Right lobe of liver (tissue), 6 donors: ENCODE measurements around the gene COL10A1. TPM values are rescaled to one million over a fixed set of nuclear protein-coding genes. Genes with fewer than 3 reads are reported as not detected.

Source experiments
- ATAC-seq, 4 donors: fragments of 200-7000 bp; cut with Tn5 transposase; one replicate each; pipeline ENCODE4 v1.9.1; 2020; ENCODE audit warnings: mild to moderate bottlenecking in 4 of 4, moderate library complexity in 4 of 4
- DNase-seq, 3 donors: peaks; one replicate each; pipeline ENCODE4 v3.0.0-alpha.2; 2020
- H3K27ac ChIP-seq, 3 donors: fragments of 200-600 bp; one replicate each; pipeline ENCODE4 v1.8.0; 2022
- H3K27me3 ChIP-seq, 2 donors: fragments of 200-600 bp; one replicate each; pipeline ENCODE4 v1.8.0; 2022
- H3K36me3 ChIP-seq, 4 donors: fragments of 200-600 bp; sonication (generic) in 1 of 4; one replicate each; pipeline versions ENCODE4 v1.5.1 to v1.8.0; 2017 to 2022; ENCODE audit warnings: control low read depth in 1 of 4
- H3K4me1 ChIP-seq, 4 donors: fragments of 200-600 bp; sonication (generic) in 1 of 4; one replicate each; pipeline versions ENCODE4 v1.5.1 to v1.8.0; 2017 to 2022; ENCODE audit warnings: control low read depth in 1 of 4
- H3K4me3 ChIP-seq, 3 donors: fragments of 200-600 bp; one replicate each; pipeline ENCODE4 v1.8.0; 2022
- H3K9me3 ChIP-seq, 4 donors: fragments of 200-600 bp; sonication (generic) in 1 of 4; one replicate each; pipeline versions ENCODE4 v1.5.1 to v1.8.0; 2017 to 2022; ENCODE audit warnings: control low read depth in 1 of 4
- CTCF ChIP-seq, 4 donors: fragments of 200-600 bp in 3 of 4; fragments of 450-650 bp in 1 of 4; IDR thresholded peaks; one replicate each; pipeline versions ENCODE4 v1.5.1 to v1.8.0; 2016 to 2022; ENCODE audit warnings: antibody characterized with exemption in 4 of 4, mild to moderate bottlenecking in 2 of 4
- POLR2A ChIP-seq: fragments of 450-650 bp; IDR thresholded peaks from one replicate; pipeline ENCODE4 v1.6.1; 2017; ENCODE audit warnings: antibody characterized with exemption, mild to moderate bottlenecking
- WGBS: methylation state at CpG from one replicate; pipeline ENCODE4 v1.1.6; 2018; ENCODE audit warnings: low coverage, low lambda C conversion rate; ENCODE audit not compliant: insufficient coverage; ENCODE audit errors: missing lambda C conversion rate; 5-methylcytosine and 5-hydroxymethylcytosine counted together
- intact Hi-C, 2 donors: fragments of 100-400 bp; cut with DNase I; formaldehyde crosslinking; loops; one replicate each; pipeline versions ENCODE4 v1.11.2 to v1.14.1; 2022
- total RNA-seq, 6 experiments: library from RNA; depleted of rRNA in 2 of 6; stranded (reverse); fragments of >200 nt in 2 of 6; fragmentation: NEBNext Ultra II Directional in 3 of 6; extraction: Animal tissue kit (Norgen Biotek cat#: 25700) in 3 of 6; gene quantifications; one replicate each; pipeline versions ENCODE4 v1.1.0 to v1.2.4, GENCODE V29; 2016 to 2023
- donor health status: DM: no; HTN: yes; CAD: no.
- donor health status: DM: no; HTN: no; CAD: no.
- donor health status: DM: no; HTN: no; CAD: no.
- donor health status: DM: no; HTN: yes; CAD: no.
- donor health status: DM: no; HTN: yes; CAD: no.

COL10A1 gene
- total RNA-seq, 6 experiments from 2014 or later: 0.12 to 23.4 TPM; not detected in 4

- Histone ChIP-seq H3K4me1 (peaks cover 0 to 61% (median 34%) of the 10 kb centered on the region in 4 donors), H3K36me3 (peaks cover 0 to 15% (median 6%) of the 10 kb centered on the region in 4 donors), H3K27me3 (no peaks in the 10 kb centered on the region), H3K9me3 (no peaks in the 10 kb centered on the region), H3K27ac (peak overlapping the region; percentile 51 to 60 (median 52)), H3K4me3 (no peak overlapping the region)
- 12% methylated on average over 1 of the region's 1 CpG for WGBS
- intact Hi-C loops: no loop called here
- no peak for DNase-seq
- ATAC-seq: peak in 1 of 4 donors; percentile 3
- no peak for TF ChIP-seq CTCF (IDR thresholded peaks at IDR 0.05)
- TF ChIP-seq POLR2A: no peak
Observed at GRCh38 chr6:116104636-116105035, 21.3 kb downstream of the COL10A1 start.

GRCh38 chr6:116102873-116103272 is 23.1 kb downstream of the COL10A1 start:
- H3K36me3 ChIP-seq: no peaks in the 10 kb centered on the region
- intact Hi-C loops: no loop called here
- peaks cover 0 to 70% (median 36%) of the 10 kb centered on the region in 4 donors for H3K4me1 ChIP-seq
- ATAC-seq: no peak
- no peak overlapping the region for H3K27ac ChIP-seq
- no peak for TF ChIP-seq CTCF (IDR thresholded peaks at IDR 0.05)
- no peak for TF ChIP-seq POLR2A
- no peak overlapping the region for H3K4me3 ChIP-seq
- no peaks in the 10 kb centered on the region for H3K9me3 ChIP-seq
- DNase-seq: no peak
- H3K27me3 ChIP-seq: no peaks in the 10 kb centered on the region
- 54% methylated on average over 3 of the region's 4 CpGs for WGBS

- no peaks in the 10 kb centered on the region for H3K9me3 ChIP-seq
- no peaks in the 10 kb centered on the region for H3K27me3 ChIP-seq
- ATAC-seq (no peak), DNase-seq (no peak)
- H3K27ac ChIP-seq: peak overlapping the region in 2 of 3 donors; percentile 95 to 96
- WGBS: 51% methylated on average over 2 of the region's 2 CpGs
- peaks cover 1 to 65% (median 35%) of the 10 kb centered on the region in 4 donors for H3K4me1 ChIP-seq
- TF ChIP-seq POLR2A (no peak), CTCF (IDR thresholded peaks at IDR 0.05) (no peak)
- no peaks in the 10 kb centered on the region for H3K36me3 ChIP-seq
- intact Hi-C loops: no loop called here
- H3K4me3 ChIP-seq: peak overlapping the region; percentile 83 to 89 (median 84)
Observed at GRCh38 chr6:116101790-116102189, 24.1 kb downstream of the COL10A1 start.

- intact Hi-C loops: no loop called here
- DNase-seq (no peak), ATAC-seq (no peak)
- Histone ChIP-seq H3K27ac (peak overlapping the region; percentile 95 to 96 (median 95)), H3K4me3 (peak overlapping the region; percentile 83 to 89 (median 84)), H3K9me3 (no peaks in the 10 kb centered on the region), H3K27me3 (no peaks in the 10 kb centered on the region), H3K36me3 (no peaks in the 10 kb centered on the region), H3K4me1 (peaks cover 3 to 60% (median 31%) of the 10 kb centered on the region in 4 donors)
- no peak for TF ChIP-seq POLR2A
- TF ChIP-seq CTCF (IDR thresholded peaks at IDR 0.05): no peak
- 1% methylated on average over 12 of the region's 12 CpGs for WGBS
Observed at GRCh38 chr6:116101302-116101718, 24.6 kb downstream of the COL10A1 start.
